Measurements from ENCODE around the gene ADGRV1.

DNA sequence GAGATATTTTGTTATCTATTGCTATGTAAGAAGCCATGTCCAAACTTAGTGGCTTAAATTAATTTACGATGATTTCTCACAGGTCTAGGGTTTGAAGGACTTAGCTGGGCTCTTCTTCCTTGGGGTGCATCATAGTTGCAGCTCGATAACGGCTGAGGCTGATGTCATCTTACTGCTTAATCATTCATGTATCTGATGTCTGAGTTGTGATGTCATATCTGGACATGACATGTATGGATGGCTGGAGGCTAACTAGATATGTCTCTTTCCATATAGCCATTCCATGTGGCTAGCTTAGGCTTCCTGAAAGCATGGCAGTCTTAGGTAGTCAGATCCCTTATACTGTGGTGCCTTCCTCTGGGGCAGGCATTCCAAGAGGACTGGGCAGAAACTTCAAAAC, 31.6 kb downstream of the ADGRV1 start:
- no peak for TF ChIP-seq TAF1 (IDR thresholded peaks at IDR 0.05; ENCODE audit: borderline replicate concordance, insufficient read depth, low read length)
- TF ChIP-seq POLR2AphosphoS5 (IDR thresholded peaks at IDR 0.05; ENCODE audit: low read depth, low read length), result no peak
- no peak for TF ChIP-seq SIN3A (IDR thresholded peaks at IDR 0.05; ENCODE audit: borderline replicate concordance, insufficient read depth, low read length)

All from PFSK-1 (cell line).